GM12878 (cell line): ENCODE measurements around the gene C16orf87. TPM values are rescaled to one million over a fixed set of nuclear protein-coding genes. Genes with fewer than 3 reads are reported as not detected.

ENCODE experiments used
- ASH2L ChIP-seq: fragments of 300-600, 200-600 bp; sonication (generic); IDR thresholded peaks from 2 replicates; pipeline ENCODE4 v1.6.1; 2017; ENCODE audit warnings: low read depth, mild to moderate bottlenecking, borderline replicate concordance
- BMI1 ChIP-seq: fragments of 450-650 bp; IDR thresholded peaks from 2 replicates; pipeline ENCODE4 v1.6.1; 2016; ENCODE audit warnings: mild to moderate bottlenecking, moderate library complexity, borderline replicate concordance
- CEBPB ChIP-seq, 2 experiments: fragments of 150-350 bp in 1 of 2; IDR thresholded peaks; 2 replicates each; pipeline ENCODE4 v1.6.1; 2012 to 2014; ENCODE audit warnings: low read depth in 2 of 2, low read length in 2 of 2, borderline replicate concordance in 1 of 2, inconsistent platforms in 1 of 2
- EGR1 ChIP-seq, 2 experiments: IDR thresholded peaks; 1 replicate in 1 of 2; 2 replicates in 1 of 2; pipeline ENCODE4 v1.6.1; 2011 to 2012; ENCODE audit warnings: low read depth in 2 of 2, low read length in 2 of 2, borderline replicate concordance in 1 of 2, mild to moderate bottlenecking in 1 of 2, moderate library complexity in 1 of 2
- IKZF2 ChIP-seq, 2 experiments: fragments of 450-650 bp; IDR thresholded peaks; 2 replicates each; pipeline ENCODE4 v1.6.1; 2017; ENCODE audit warnings: mild to moderate bottlenecking in 2 of 2, moderate library complexity in 2 of 2
- IRF3 ChIP-seq: fragments of 450-650 bp; IDR thresholded peaks from 2 replicates; pipeline ENCODE4 v1.6.1; 2014; ENCODE audit warnings: mild to moderate bottlenecking
- IRF4 ChIP-seq: IDR thresholded peaks from 2 replicates; pipeline ENCODE4 v1.6.1; 2011; ENCODE audit warnings: low read depth, low read length
- JUND ChIP-seq: IDR thresholded peaks from 2 replicates; pipeline ENCODE4 v1.6.1; 2012; ENCODE audit warnings: low read depth, mild to moderate bottlenecking, low read length, improper control_type of control experiment, moderate library complexity
- NFYA ChIP-seq: IDR thresholded peaks from 2 replicates; pipeline ENCODE4 v1.6.1; 2011; ENCODE audit warnings: low read depth, mild to moderate bottlenecking, low read length, improper control_type of control experiment, borderline replicate concordance
- PKNOX1 ChIP-seq: fragments of 450-650 bp; IDR thresholded peaks from 2 replicates; pipeline ENCODE4 v1.6.1; 2016; ENCODE audit warnings: mild to moderate bottlenecking
- RUNX3 ChIP-seq: IDR thresholded peaks from 2 replicates; pipeline ENCODE4 v1.6.1; 2012; ENCODE audit warnings: low read length, inconsistent platforms
- STAT3 ChIP-seq: IDR thresholded peaks from 2 replicates; pipeline ENCODE4 v1.6.1; 2011; ENCODE audit warnings: low read depth, low read length, improper control_type of control experiment
- SUZ12 ChIP-seq: fragments of 200-600 bp; sonication (generic); IDR thresholded peaks from one replicate; pipeline ENCODE4 v1.6.1; 2018; ENCODE audit warnings: antibody characterized with exemption, mild to moderate bottlenecking; ENCODE audit not compliant: unreplicated experiment
- WRNIP1 ChIP-seq: IDR thresholded peaks from 2 replicates; pipeline ENCODE4 v1.6.1; 2011; ENCODE audit warnings: low read depth, low read length, improper control_type of control experiment, borderline replicate concordance
- ZNF384 ChIP-seq: IDR thresholded peaks from 2 replicates; pipeline ENCODE4 v1.6.1; 2012; ENCODE audit warnings: low read depth, mild to moderate bottlenecking, low read length, improper control_type of control experiment, borderline replicate concordance
- polyA plus RNA-seq, 11 experiments: library from polyadenylated mRNA; depleted of rRNA in 4 of 11; unstranded in 6 of 11; stranded (reverse) in 5 of 11; fragments of >200 nt; fragmentation: Nextera tagmentation in 4 of 11; fragmentation: Illumina TruSeq in 1 of 11; extraction: Ambion mirVana in 4 of 11; extraction: Trizol in 1 of 11; gene quantifications; 1 replicate in 1 of 11; 2 replicates in 10 of 11; pipeline versions ENCODE4 v1.2.1 to v1.2.3, GENCODE V29; 2011 to 2016; ENCODE audit warnings: inconsistent platforms in 2 of 11, missing spikeins in 2 of 11, low read depth in 1 of 11
- total RNA-seq, 4 experiments: library from RNA; depleted of rRNA in 3 of 4; stranded (reverse); fragments of >200 nt in 3 of 4; fragmentation: Illumina TruSeq in 1 of 4; extraction: Trizol in 1 of 4; gene quantifications; 2 replicates each; pipeline versions ENCODE4 v1.2.1 to v1.2.3, GENCODE V29; 2013 to 2021
- TF ChIP-seq, protein P1 (sequence below): IDR thresholded peaks from 2 replicates; pipeline ENCODE4 v1.6.1; 2011; ENCODE audit warnings: mild to moderate bottlenecking, low read depth, low read length, moderate library complexity; ENCODE audit not compliant: insufficient replicate concordance
- TF ChIP-seq, protein P2 (sequence below): fragments of 450-650 bp; conservative IDR thresholded peaks from 2 replicates; pipeline ENCODE4 v1.6.1; 2017; ENCODE audit warnings: mild to moderate bottlenecking, moderate library complexity
- TF ChIP-seq, protein P3 (sequence below): IDR thresholded peaks from 2 replicates; pipeline ENCODE4 v1.6.1; 2011; ENCODE audit warnings: borderline replicate concordance, low read depth, mild to moderate bottlenecking, moderate library complexity, low read length; ENCODE audit not compliant: insufficient read depth, poor library complexity, severe bottlenecking
- TF ChIP-seq, protein P4 (sequence below): fragments of 450-650 bp; IDR thresholded peaks from 2 replicates; pipeline ENCODE4 v1.6.1; 2017; ENCODE audit warnings: mild to moderate bottlenecking, low read depth, inconsistent platforms; ENCODE audit not compliant: poor library complexity, severe bottlenecking

Gene C16orf87
- total and polyA plus RNA-seq, 10 of the 15 experiments (the other 5 are each of a cell fraction or from before 2014, with no cell fraction given) = 18.4 to 72.6 (median 31.0) TPM

DNA sequence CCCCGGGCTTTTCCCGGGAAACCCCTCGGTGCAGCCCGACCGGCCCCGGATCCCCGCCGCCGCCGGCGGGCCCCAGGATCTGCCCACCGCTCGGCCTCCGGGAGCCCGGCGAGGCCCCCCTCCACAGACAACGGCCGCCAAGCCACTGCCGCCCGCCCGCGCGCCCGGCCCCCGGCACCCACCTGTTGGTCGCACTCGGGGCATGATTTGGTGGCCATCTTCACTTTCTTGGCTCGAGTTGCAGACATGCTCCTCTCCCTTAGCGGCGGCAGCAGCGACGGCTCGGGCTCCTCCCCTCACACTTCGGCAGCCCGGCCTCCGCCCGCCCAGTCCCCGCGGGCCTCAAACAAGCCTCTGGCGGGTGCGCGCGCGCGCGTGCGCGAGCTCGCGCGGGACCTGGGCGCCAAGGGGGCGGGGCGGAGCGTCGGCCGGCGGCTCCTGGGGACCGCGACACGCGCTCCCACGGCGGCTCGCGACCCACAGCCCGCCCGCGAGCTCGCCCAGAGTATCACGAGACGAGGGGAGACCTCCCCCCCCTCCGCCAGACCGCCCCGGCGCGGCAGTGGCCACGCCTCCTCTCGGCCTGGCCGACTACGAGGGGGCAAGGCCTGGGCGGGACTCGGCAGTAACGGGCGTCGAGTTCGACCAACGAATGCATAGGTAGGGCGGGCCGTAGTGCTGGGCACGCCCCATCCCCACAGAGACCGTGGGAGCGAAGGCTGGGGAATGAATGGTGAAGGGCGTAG lies at the start of gene C16orf87 (continued):
- TF ChIP-seq PKNOX1 = peak; percentile 97
- no peak for TF ChIP-seq BMI1
- no peak for TF ChIP-seq NFYA
- TF ChIP-seq JUND = 0 out of 2 replicates have a peak, but pooled peaks have one; percentile 22
- no peak for TF ChIP-seq IRF3
- no peak for TF ChIP-seq CEBPB (IDR thresholded peaks at IDR 0.05; ENCODE audit: borderline replicate concordance in 1 of 2, low read depth in 2 of 2, low read length in 2 of 2)
- no peak for TF ChIP-seq ZNF384
- no peak for TF ChIP-seq WRNIP1
- no peak for TF ChIP-seq IKZF2 (IDR thresholded peaks at IDR 0.05)
- TF ChIP-seq SUZ12 = no peak
- no peak for TF ChIP-seq STAT3
- TF ChIP-seq, protein P1, sequence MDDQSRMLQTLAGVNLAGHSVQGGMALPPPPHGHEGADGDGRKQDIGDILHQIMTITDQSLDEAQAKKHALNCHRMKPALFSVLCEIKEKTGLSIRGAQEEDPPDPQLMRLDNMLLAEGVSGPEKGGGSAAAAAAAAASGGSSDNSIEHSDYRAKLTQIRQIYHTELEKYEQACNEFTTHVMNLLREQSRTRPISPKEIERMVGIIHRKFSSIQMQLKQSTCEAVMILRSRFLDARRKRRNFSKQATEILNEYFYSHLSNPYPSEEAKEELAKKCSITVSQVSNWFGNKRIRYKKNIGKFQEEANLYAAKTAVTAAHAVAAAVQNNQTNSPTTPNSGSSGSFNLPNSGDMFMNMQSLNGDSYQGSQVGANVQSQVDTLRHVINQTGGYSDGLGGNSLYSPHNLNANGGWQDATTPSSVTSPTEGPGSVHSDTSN = peak; percentile 92
- TF ChIP-seq, protein P2, sequence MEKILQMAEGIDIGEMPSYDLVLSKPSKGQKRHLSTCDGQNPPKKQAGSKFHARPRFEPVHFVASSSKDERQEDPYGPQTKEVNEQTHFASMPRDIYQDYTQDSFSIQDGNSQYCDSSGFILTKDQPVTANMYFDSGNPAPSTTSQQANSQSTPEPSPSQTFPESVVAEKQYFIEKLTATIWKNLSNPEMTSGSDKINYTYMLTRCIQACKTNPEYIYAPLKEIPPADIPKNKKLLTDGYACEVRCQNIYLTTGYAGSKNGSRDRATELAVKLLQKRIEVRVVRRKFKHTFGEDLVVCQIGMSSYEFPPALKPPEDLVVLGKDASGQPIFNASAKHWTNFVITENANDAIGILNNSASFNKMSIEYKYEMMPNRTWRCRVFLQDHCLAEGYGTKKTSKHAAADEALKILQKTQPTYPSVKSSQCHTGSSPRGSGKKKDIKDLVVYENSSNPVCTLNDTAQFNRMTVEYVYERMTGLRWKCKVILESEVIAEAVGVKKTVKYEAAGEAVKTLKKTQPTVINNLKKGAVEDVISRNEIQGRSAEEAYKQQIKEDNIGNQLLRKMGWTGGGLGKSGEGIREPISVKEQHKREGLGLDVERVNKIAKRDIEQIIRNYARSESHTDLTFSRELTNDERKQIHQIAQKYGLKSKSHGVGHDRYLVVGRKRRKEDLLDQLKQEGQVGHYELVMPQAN = peak; percentile 46; the same call in 1 of the 2 replicates
- TF ChIP-seq, protein P3, sequence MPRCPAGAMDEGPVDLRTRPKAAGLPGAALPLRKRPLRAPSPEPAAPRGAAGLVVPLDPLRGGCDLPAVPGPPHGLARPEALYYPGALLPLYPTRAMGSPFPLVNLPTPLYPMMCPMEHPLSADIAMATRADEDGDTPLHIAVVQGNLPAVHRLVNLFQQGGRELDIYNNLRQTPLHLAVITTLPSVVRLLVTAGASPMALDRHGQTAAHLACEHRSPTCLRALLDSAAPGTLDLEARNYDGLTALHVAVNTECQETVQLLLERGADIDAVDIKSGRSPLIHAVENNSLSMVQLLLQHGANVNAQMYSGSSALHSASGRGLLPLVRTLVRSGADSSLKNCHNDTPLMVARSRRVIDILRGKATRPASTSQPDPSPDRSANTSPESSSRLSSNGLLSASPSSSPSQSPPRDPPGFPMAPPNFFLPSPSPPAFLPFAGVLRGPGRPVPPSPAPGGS = no peak
- TF ChIP-seq, protein P4, sequence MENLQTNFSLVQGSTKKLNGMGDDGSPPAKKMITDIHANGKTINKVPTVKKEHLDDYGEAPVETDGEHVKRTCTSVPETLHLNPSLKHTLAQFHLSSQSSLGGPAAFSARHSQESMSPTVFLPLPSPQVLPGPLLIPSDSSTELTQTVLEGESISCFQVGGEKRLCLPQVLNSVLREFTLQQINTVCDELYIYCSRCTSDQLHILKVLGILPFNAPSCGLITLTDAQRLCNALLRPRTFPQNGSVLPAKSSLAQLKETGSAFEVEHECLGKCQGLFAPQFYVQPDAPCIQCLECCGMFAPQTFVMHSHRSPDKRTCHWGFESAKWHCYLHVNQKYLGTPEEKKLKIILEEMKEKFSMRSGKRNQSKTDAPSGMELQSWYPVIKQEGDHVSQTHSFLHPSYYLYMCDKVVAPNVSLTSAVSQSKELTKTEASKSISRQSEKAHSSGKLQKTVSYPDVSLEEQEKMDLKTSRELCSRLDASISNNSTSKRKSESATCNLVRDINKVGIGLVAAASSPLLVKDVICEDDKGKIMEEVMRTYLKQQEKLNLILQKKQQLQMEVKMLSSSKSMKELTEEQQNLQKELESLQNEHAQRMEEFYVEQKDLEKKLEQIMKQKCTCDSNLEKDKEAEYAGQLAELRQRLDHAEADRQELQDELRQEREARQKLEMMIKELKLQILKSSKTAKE = no peak
- TF ChIP-seq RUNX3 = no peak; the same call in 1 of the 2 replicates
- no peak for TF ChIP-seq IRF4
- peak; percentile 86; the same call in 1 of the 2 replicates for TF ChIP-seq ASH2L
- TF ChIP-seq EGR1 (IDR thresholded peaks at IDR 0.05; ENCODE audit: borderline replicate concordance in 1 of 2, low read depth in 2 of 2, low read length in 2 of 2) = no peak
